HCT116 (cell line): ENCODE measurements around the gene KCNB1. TPM values are rescaled to one million over a fixed set of nuclear protein-coding genes. Genes with fewer than 3 reads are reported as not detected.

Experiments
- ATAC-seq: fragments of 200-7000 bp; cut with Tn5 transposase; 2 replicates; pipeline ENCODE4 v1.9.1; 2020; ENCODE audit warnings: mild to moderate bottlenecking, moderate library complexity
- BruUV-seq: library from RNA; stranded (reverse); fragments of 400-500 nt; replicated peaks from 2 replicates; lab custom pipeline; 2021; lab: Mats Ljungman, UMichigan
- CTCF ChIA-PET: fragments of 300-600 bp; sonication (Branson Sonifier 250); formaldehyde crosslinking; loops from one replicate; lab custom pipeline; 2021; ENCODE audit warnings: antibody characterized with exemption; lab: Charles Lee
- POLR2A ChIA-PET: fragments of 300-600, 350-600 bp; sonication (Branson Sonifier 250); formaldehyde crosslinking; loops from one replicate; lab custom pipeline; 2021; ENCODE audit warnings: antibody characterized with exemption; lab: Charles Lee
- RAD21 ChIA-PET, 2 experiments: fragments of 300-600 bp; sonication (Branson Sonifier 250); formaldehyde crosslinking; loops; one replicate each; lab custom pipeline; 2023; ENCODE audit warnings: low total read pairs in 2 of 2; ENCODE audit not compliant: uncharacterized antibody in 2 of 2, unreplicated experiment in 2 of 2, low non-redundant PET in 1 of 2; lab: Charles Lee
- DNase-seq: peaks from one replicate; pipeline ENCODE4 v3.0.0-alpha.2; 2010; ENCODE audit warnings: low read depth, low spot score
- H2AFZ ChIP-seq: fragments of 200-600 bp; shearing (Covaris generic), sonication (generic); 2 replicates; pipeline ENCODE4 v1.6.1; 2017; ENCODE audit warnings: low read depth, mixed run types, mixed read lengths, antibody characterized with exemption, low read length; ENCODE audit not compliant: poor library complexity, severe bottlenecking
- H3K27ac ChIP-seq: 2 replicates; pipeline ENCODE4 v1.5.1; 2012; ENCODE audit warnings: low read depth, low read length
- H3K27me3 ChIP-seq: fragments of 200-600 bp; sonication (generic); 2 replicates; pipeline ENCODE4 v1.6.1; 2016; ENCODE audit warnings: mixed run types, low read length, mixed read lengths; ENCODE audit not compliant: insufficient read depth
- H3K36me3 ChIP-seq, 2 experiments: fragments of 200-500 bp in 1 of 2; fragments of 200-600 bp in 1 of 2; sonication (Bioruptor generic) in 1 of 2; sonication (generic) in 1 of 2; 2 replicates each; pipeline versions ENCODE4 v1.5.1 to v1.6.1; 2014 to 2016; ENCODE audit warnings: low read length in 2 of 2, inconsistent platforms in 1 of 2, mixed read lengths in 1 of 2, mixed run types in 1 of 2; ENCODE audit not compliant: insufficient read depth in 2 of 2, control insufficient read depth in 1 of 2
- H3K4me1 ChIP-seq, 2 experiments: fragments of 200-600 bp in 1 of 2; sonication (generic) in 1 of 2; 2 replicates each; pipeline versions ENCODE4 v1.5.1 to v1.6.1; 2012 to 2017; ENCODE audit warnings: low read length in 2 of 2, inconsistent platforms in 1 of 2, mild to moderate bottlenecking in 1 of 2, mixed read lengths in 1 of 2, mixed run types in 1 of 2, moderate library complexity in 1 of 2; ENCODE audit not compliant: insufficient read depth in 2 of 2, control insufficient read depth in 1 of 2
- H3K4me2 ChIP-seq: fragments of 200-600 bp; sonication (generic); 2 replicates; pipeline ENCODE4 v1.6.1; 2017; ENCODE audit warnings: mixed run types, low read length, mixed read lengths
- H3K4me3 ChIP-seq, 2 experiments: fragments of 200-600 bp in 1 of 2; sonication (generic) in 1 of 2; replicated peaks in 1 of 2; 2 replicates each; pipeline ENCODE4 v1.5.1; 2011 to 2016; ENCODE audit warnings: low read length in 2 of 2, control low read depth in 1 of 2, low read depth in 1 of 2, mild to moderate bottlenecking in 1 of 2, mixed read lengths in 1 of 2, mixed run types in 1 of 2
- H3K79me2 ChIP-seq: fragments of 200-600 bp; sonication (generic); 2 replicates; pipeline ENCODE4 v1.6.1; 2017; ENCODE audit warnings: mild to moderate bottlenecking, mixed run types, low read length, moderate library complexity, mixed read lengths; ENCODE audit not compliant: insufficient read depth
- H3K9ac ChIP-seq: fragments of 200-600 bp; sonication (generic); 2 replicates; pipeline ENCODE4 v1.6.1; 2016; ENCODE audit warnings: low read length, mixed read lengths
- H3K9me2 ChIP-seq: fragments of 200-600 bp; sonication (generic), shearing (Covaris generic); 2 replicates; pipeline ENCODE4 v1.6.1; 2017; ENCODE audit warnings: mixed run types, mild to moderate bottlenecking, moderate library complexity; ENCODE audit not compliant: insufficient read depth
- H3K9me3 ChIP-seq, 2 experiments: fragments of 200-500 bp in 1 of 2; fragments of 200-600 bp in 1 of 2; sonication (Bioruptor generic) in 1 of 2; sonication (generic) in 1 of 2; 2 replicates each; pipeline ENCODE4 v1.6.1; 2014 to 2017; ENCODE audit warnings: low read length in 2 of 2, mixed read lengths in 2 of 2, inconsistent platforms in 1 of 2, low read depth in 1 of 2, mild to moderate bottlenecking in 1 of 2, mixed run types in 1 of 2, moderate library complexity in 1 of 2; ENCODE audit not compliant: control insufficient read depth in 1 of 2, insufficient read depth in 1 of 2
- H4K20me1 ChIP-seq: fragments of 200-600 bp; sonication (generic), shearing (Covaris generic); 2 replicates; pipeline ENCODE4 v1.6.1; 2017; ENCODE audit warnings: mixed run types, mild to moderate bottlenecking, moderate library complexity; ENCODE audit not compliant: insufficient read depth
- CBX3 ChIP-seq: IDR thresholded peaks from 2 replicates; pipeline ENCODE4 v1.6.1; 2012; ENCODE audit warnings: low read depth
- EGR1 ChIP-seq: IDR thresholded peaks from 2 replicates; pipeline ENCODE4 v1.6.1; 2012; ENCODE audit warnings: low read depth
- ELF1 ChIP-seq: IDR thresholded peaks from 2 replicates; pipeline ENCODE4 v1.6.1; 2012; ENCODE audit warnings: low read depth, borderline replicate concordance
- EZH2 ChIP-seq: fragments of 200-600 bp; sonication (generic); IDR thresholded peaks from 2 replicates; pipeline ENCODE4 v1.6.1; 2017; ENCODE audit warnings: antibody characterized with exemption, mixed run types
- JUND ChIP-seq: IDR thresholded peaks from 2 replicates; pipeline ENCODE4 v1.6.1; 2012
- MAX ChIP-seq: IDR thresholded peaks from 2 replicates; pipeline ENCODE4 v1.6.1; 2012
- POLR2AphosphoS5 ChIP-seq: IDR thresholded peaks from 2 replicates; pipeline ENCODE4 v1.6.1; 2011; ENCODE audit warnings: mild to moderate bottlenecking, low read depth, low read length, moderate library complexity
- RAD21 ChIP-seq: IDR thresholded peaks from 2 replicates; pipeline ENCODE4 v1.6.1; 2012; ENCODE audit warnings: low read depth, mild to moderate bottlenecking
- SIN3A ChIP-seq: IDR thresholded peaks from 2 replicates; pipeline ENCODE4 v1.6.1; 2012; ENCODE audit warnings: low read depth
- SP1 ChIP-seq: IDR thresholded peaks from 2 replicates; pipeline ENCODE4 v1.6.1; 2012; ENCODE audit warnings: low read depth
- SRF ChIP-seq: IDR thresholded peaks from 2 replicates; pipeline ENCODE4 v1.6.1; 2012; ENCODE audit warnings: low read depth
- TCF7L2 ChIP-seq: IDR thresholded peaks from 2 replicates; pipeline ENCODE4 v1.7.0; 2011; ENCODE audit warnings: borderline replicate concordance, inconsistent platforms; ENCODE audit not compliant: insufficient read depth, insufficient read length; ENCODE audit errors: extremely low read depth
- YY1 ChIP-seq: IDR thresholded peaks from 2 replicates; pipeline ENCODE4 v1.6.1; 2011; ENCODE audit warnings: low read length, low read depth, moderate library complexity, mild to moderate bottlenecking; ENCODE audit not compliant: insufficient replicate concordance; ENCODE audit errors: extremely low read depth
- ZFX ChIP-seq: fragments of 450-650 bp; IDR thresholded peaks from 2 replicates; pipeline ENCODE4 v1.6.1; 2017
- ZNF274 ChIP-seq: fragments of 200-500 bp; sonication (Bioruptor generic); IDR thresholded peaks from 2 replicates; pipeline ENCODE4 v1.6.1; 2014; ENCODE audit warnings: mild to moderate bottlenecking, low read depth, low read length, inconsistent platforms
- intact Hi-C: fragments of 100-400 bp; cut with micrococcal nuclease; formaldehyde crosslinking; loops from 2 replicates; pipeline ENCODE4 v1.10.0; 2022
- total RNA-seq: library from RNA; stranded (reverse); gene quantifications from one replicate; pipeline ENCODE4 v1.2.1, GENCODE V29; 2021; ENCODE audit not compliant: unreplicated experiment
- TF ChIP-seq, protein P1 (sequence below): IDR thresholded peaks from 2 replicates; pipeline ENCODE4 v1.6.1; 2012
- TF ChIP-seq, protein P2 (sequence below): IDR thresholded peaks from 2 replicates; pipeline ENCODE4 v1.6.1; 2011; ENCODE audit warnings: mild to moderate bottlenecking, low read length, moderate library complexity; ENCODE audit not compliant: insufficient replicate concordance; ENCODE audit errors: extremely low read depth

The KCNB1 gene
- total RNA-seq, 1 experiment from 2014 or later = 0.79 TPM

- no peak overlapping the region for H3K4me2 ChIP-seq
- H3K9ac ChIP-seq = no peak overlapping the region
- RAD21 ChIA-PET = no interaction called here
- POLR2A ChIA-PET = no interaction called here
- intact Hi-C loops = no loop called here
- no peaks in the 10 kb centered on the region for H3K79me2 ChIP-seq
- no TSS peak for BruUV-seq
- ATAC-seq = no peak
- H3K27me3 ChIP-seq = peaks cover 62% of the 10 kb centered on the region
- no peaks in the 10 kb centered on the region for H4K20me1 ChIP-seq
- no peaks in the 10 kb centered on the region for H3K9me2 ChIP-seq
- no peak overlapping the region for H3K4me3 ChIP-seq
- H2AFZ ChIP-seq = no peak overlapping the region
- no peak for DNase-seq
- CTCF ChIA-PET = no interaction called here
- H3K9me3 ChIP-seq = no peaks in the 10 kb centered on the region
- H3K27ac ChIP-seq = no peak overlapping the region
- TF ChIP-seq MAX (no peak), SP1 (no peak), SIN3A (no peak), ZFX (no peak), EGR1 (no peak), RAD21 (no peak), CBX3 (no peak), SRF (no peak), YY1 (no peak), ELF1 (no peak), EZH2 (no peak), TCF7L2 (no peak), POLR2AphosphoS5 (no peak), ZNF274 (no peak), JUND (no peak)
- TF ChIP-seq, protein P1, sequence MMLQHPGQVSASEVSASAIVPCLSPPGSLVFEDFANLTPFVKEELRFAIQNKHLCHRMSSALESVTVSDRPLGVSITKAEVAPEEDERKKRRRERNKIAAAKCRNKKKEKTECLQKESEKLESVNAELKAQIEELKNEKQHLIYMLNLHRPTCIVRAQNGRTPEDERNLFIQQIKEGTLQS = no peak
- TF ChIP-seq, protein P2, sequence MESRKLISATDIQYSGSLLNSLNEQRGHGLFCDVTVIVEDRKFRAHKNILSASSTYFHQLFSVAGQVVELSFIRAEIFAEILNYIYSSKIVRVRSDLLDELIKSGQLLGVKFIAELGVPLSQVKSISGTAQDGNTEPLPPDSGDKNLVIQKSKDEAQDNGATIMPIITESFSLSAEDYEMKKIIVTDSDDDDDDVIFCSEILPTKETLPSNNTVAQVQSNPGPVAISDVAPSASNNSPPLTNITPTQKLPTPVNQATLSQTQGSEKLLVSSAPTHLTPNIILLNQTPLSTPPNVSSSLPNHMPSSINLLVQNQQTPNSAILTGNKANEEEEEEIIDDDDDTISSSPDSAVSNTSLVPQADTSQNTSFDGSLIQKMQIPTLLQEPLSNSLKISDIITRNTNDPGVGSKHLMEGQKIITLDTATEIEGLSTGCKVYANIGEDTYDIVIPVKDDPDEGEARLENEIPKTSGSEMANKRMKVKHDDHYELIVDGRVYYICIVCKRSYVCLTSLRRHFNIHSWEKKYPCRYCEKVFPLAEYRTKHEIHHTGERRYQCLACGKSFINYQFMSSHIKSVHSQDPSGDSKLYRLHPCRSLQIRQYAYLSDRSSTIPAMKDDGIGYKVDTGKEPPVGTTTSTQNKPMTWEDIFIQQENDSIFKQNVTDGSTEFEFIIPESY = no peak
- no peaks in the 10 kb centered on the region for H3K4me1 ChIP-seq
- H3K36me3 ChIP-seq = no peaks in the 10 kb centered on the region
Observed at GRCh38 chr20:49368596-49368995, 113.9 kb downstream of the KCNB1 start.
